HepG2 (cell line): Measurements from ENCODE around the gene TBC1D10A. TPM values are rescaled to one million over a fixed set of nuclear protein-coding genes. Genes with fewer than 3 reads are reported as not detected.

Source experiments
- BCL3 ChIP-seq: sonication (generic); formaldehyde crosslinking; IDR thresholded peaks from 2 replicates; pipeline ENCODE4 v1.5.1; 2020; ENCODE audit warnings: mild to moderate bottlenecking, missing genetic modification reagents, moderate library complexity
- E2F5 ChIP-seq: sonication (generic); formaldehyde crosslinking; conservative IDR thresholded peaks from 2 replicates; pipeline ENCODE4 v1.4.0; 2020; ENCODE audit warnings: missing genetic modification reagents
- EHMT2 ChIP-seq: fragments of 200-600 bp; sonication (generic); IDR thresholded peaks from 2 replicates; pipeline ENCODE4 v1.7.0; 2017; ENCODE audit warnings: antibody characterized with exemption, low read depth, low read length, borderline replicate concordance
- JARID2 ChIP-seq: sonication (generic); formaldehyde crosslinking; IDR thresholded peaks from 2 replicates; pipeline ENCODE4 v1.8.1; 2023; ENCODE audit warnings: missing genetic modification reagents, inconsistent platforms; ENCODE audit not compliant: insufficient replicate concordance
- KLF6 ChIP-seq: IDR thresholded peaks from 2 replicates; pipeline ENCODE4 v1.8.0; 2016; ENCODE audit warnings: missing biosample characterization, missing genetic modification reagents
- MEF2D ChIP-seq: sonication (generic); formaldehyde crosslinking; IDR thresholded peaks from 2 replicates; pipeline ENCODE4 v1.5.1; 2020; ENCODE audit warnings: mild to moderate bottlenecking, missing genetic modification reagents
- PBX2 ChIP-seq: IDR thresholded peaks from 2 replicates; pipeline ENCODE4 v1.6.1; 2016; ENCODE audit warnings: control low read depth
- REXO4 ChIP-seq: sonication (generic); formaldehyde crosslinking; IDR thresholded peaks from 2 replicates; pipeline ENCODE4 v1.8.0; 2022; ENCODE audit warnings: missing genetic modification reagents, mild to moderate bottlenecking, borderline replicate concordance
- RFX3 ChIP-seq: IDR thresholded peaks from 2 replicates; pipeline ENCODE4 v1.6.1; 2016; ENCODE audit warnings: missing biosample characterization, missing genetic modification reagents
- SIN3B ChIP-seq: fragments of 150-350 bp; IDR thresholded peaks from 2 replicates; pipeline ENCODE4 v1.6.1; 2014; ENCODE audit warnings: low read length
- ZBTB25 ChIP-seq: IDR thresholded peaks from 2 replicates; pipeline ENCODE4 v1.6.1; 2018; ENCODE audit warnings: missing genetic modification reagents
- ZBTB34 ChIP-seq: sonication (generic); formaldehyde crosslinking; IDR thresholded peaks from 2 replicates; pipeline ENCODE4 v1.8.0; 2022; ENCODE audit warnings: mild to moderate bottlenecking, missing genetic modification reagents
- ZNF10 ChIP-seq: sonication (generic); formaldehyde crosslinking; IDR thresholded peaks from 2 replicates; pipeline ENCODE4 v1.4.0; 2020; ENCODE audit warnings: mild to moderate bottlenecking, low read depth, missing genetic modification reagents, borderline replicate concordance
- ZNF225 ChIP-seq: sonication (generic); formaldehyde crosslinking; IDR thresholded peaks from 2 replicates; pipeline ENCODE4 v1.4.0; 2020; ENCODE audit warnings: mild to moderate bottlenecking, missing genetic modification reagents
- ZNF33B ChIP-seq: sonication (generic); formaldehyde crosslinking; IDR thresholded peaks from 2 replicates; pipeline ENCODE4 v1.5.1; 2020; ENCODE audit warnings: mild to moderate bottlenecking, missing genetic modification reagents
- ZNF382 ChIP-seq: sonication (generic); formaldehyde crosslinking; IDR thresholded peaks from 2 replicates; pipeline ENCODE4 v1.5.0; 2020; ENCODE audit warnings: missing genetic modification reagents, mild to moderate bottlenecking, borderline replicate concordance
- ZNF510 ChIP-seq: sonication (generic); formaldehyde crosslinking; IDR thresholded peaks from 2 replicates; pipeline ENCODE4 v1.4.0; 2020; ENCODE audit warnings: low read depth, mild to moderate bottlenecking, missing genetic modification reagents
- ZNF512 ChIP-seq: sonication (generic); formaldehyde crosslinking; IDR thresholded peaks from 2 replicates; pipeline ENCODE4 v1.4.0; 2020; ENCODE audit warnings: mild to moderate bottlenecking, missing genetic modification reagents
- ZNF639 ChIP-seq: conservative IDR thresholded peaks from 2 replicates; pipeline ENCODE4 v1.6.1; 2018; ENCODE audit warnings: missing genetic modification reagents
- ZNF766 ChIP-seq: sonication (generic); formaldehyde crosslinking; IDR thresholded peaks from 2 replicates; pipeline ENCODE4 v1.5.0; 2020; ENCODE audit warnings: missing genetic modification reagents, borderline replicate concordance
- polyA plus RNA-seq, 8 experiments: library from polyadenylated mRNA; depleted of rRNA in 3 of 8; stranded (reverse) in 7 of 8; unstranded in 1 of 8; fragments of >200 nt; fragmentation: Illumina TruSeq in 4 of 8; extraction: Trizol in 4 of 8; gene quantifications; 2 replicates each; pipeline versions ENCODE4 v1.2.1 to v1.2.3, GENCODE V29; 2011 to 2016; ENCODE audit warnings: low read depth in 4 of 8, missing spikeins in 1 of 8, mixed read lengths in 1 of 8; ENCODE audit not compliant: insufficient read depth in 1 of 8
- total RNA-seq, 5 experiments: library from RNA; depleted of rRNA; stranded (reverse); fragments of >200 nt; fragmentation: Illumina TruSeq; extraction: Trizol; gene quantifications; 2 replicates each; pipeline ENCODE4 v1.2.3, GENCODE V29; 2016; ENCODE audit warnings: low read depth in 1 of 5

TBC1D10A gene
- total and polyA plus RNA-seq, 2 of the 13 experiments (the other 11 are each of a cell fraction or from before 2014, with no cell fraction given): 4.2 to 4.9 TPM

- no peak for TF ChIP-seq ZBTB34 (CRISPR knock-in tag)
- no peak for TF ChIP-seq ZNF382 (CRISPR knock-in tag)
- TF ChIP-seq ZNF225: peak; percentile 86
- TF ChIP-seq ZNF33B: 0 out of 2 replicates have a peak, but pooled peaks have one; percentile 37
- TF ChIP-seq E2F5 (CRISPR knock-in tag): no peak; the same call in 1 of the 2 replicates
- TF ChIP-seq JARID2 (CRISPR knock-in tag): no peak
- TF ChIP-seq RFX3 (CRISPR knock-in tag): peak; percentile 95
- no peak for TF ChIP-seq ZNF512
- TF ChIP-seq PBX2 (CRISPR knock-in tag): no peak
- TF ChIP-seq ZNF510 (CRISPR knock-in tag): 0 out of 2 replicates have a peak, but pooled peaks have one; percentile 29
- peak; percentile 68; the same call in 1 of the 2 replicates for TF ChIP-seq BCL3 (CRISPR knock-in tag)
- TF ChIP-seq ZBTB25 (CRISPR knock-in tag): peak; percentile 74
- TF ChIP-seq KLF6 (CRISPR knock-in tag): peak; percentile 80
- TF ChIP-seq MEF2D (CRISPR knock-in tag): no peak
- TF ChIP-seq ZNF10: no peak
- no peak for TF ChIP-seq REXO4 (CRISPR knock-in tag)
- no peak for TF ChIP-seq EHMT2
- no peak for TF ChIP-seq SIN3B
- TF ChIP-seq ZNF639 (CRISPR knock-in tag): 0 out of 2 replicates have a peak, but pooled peaks have one; percentile 61
- TF ChIP-seq ZNF766 (CRISPR knock-in tag): 0 out of 2 replicates have a peak, but pooled peaks have one; percentile 56
These were observed 29.9 kb upstream of the TBC1D10A start, which contains the start of the genes CCDC157 and SF3A1 (continued) for GRCh38 chr22:30356449-30357235.
